Activated naive CD8-positive, alpha-beta T cell treated with anti-CD3 and anti-CD28 coated beads, Interleukin-2, amount 50 U/mL, for 24 hours (primary cell): ENCODE data around the gene CA9.
A peak's percentile ranks its signal among the peaks of the same experiment; 100 is the strongest.
"Not testable (repeated sequence)": the region's sequence is repeated elsewhere in the genome, so short reads cannot be mapped to it uniquely, and the experiment has no call there.

ENCODE experiments used
- ATAC-seq: fragments of 150-1000 bp; cut with Tn5 transposase; one replicate; pipeline ENCODE4 v1.10.0; 2021
- DNase-seq: peaks from one replicate; pipeline ENCODE4 v3.0.0; 2021
- H3K27ac Mint-ChIP-seq: one replicate; pipeline ENCODE4 v1.8.0; 2021; ENCODE audit warnings: mild to moderate bottlenecking, mixed read lengths
- H3K27me3 Mint-ChIP-seq: one replicate; pipeline ENCODE4 v1.8.0; 2021; ENCODE audit warnings: mixed read lengths
- H3K36me3 Mint-ChIP-seq: one replicate; pipeline ENCODE4 v1.8.0; 2021; ENCODE audit warnings: low read depth, mixed read lengths
- H3K4me1 Mint-ChIP-seq: one replicate; pipeline ENCODE4 v1.8.0; 2021; ENCODE audit warnings: mixed read lengths
- H3K4me3 Mint-ChIP-seq: one replicate; pipeline ENCODE4 v1.8.0; 2021; ENCODE audit warnings: mild to moderate bottlenecking, moderate library complexity, mixed read lengths
- H3K9me3 Mint-ChIP-seq: one replicate; pipeline ENCODE4 v1.8.0; 2021; ENCODE audit warnings: mixed read lengths

Gene CA9

GRCh38 chr9:35645736-35646135, 28.0 kb upstream of the CA9 start:
- H3K27ac Mint-ChIP-seq: peak overlapping the region; percentile 88
- H3K4me1 Mint-ChIP-seq: peaks cover 65% of the 10 kb centered on the region
- not testable (repeated sequence) for H3K9me3 Mint-ChIP-seq, DNase-seq, H3K27me3 Mint-ChIP-seq, ATAC-seq
- H3K4me3 Mint-ChIP-seq: peak overlapping the region; percentile 88
- peaks cover 18% of the 10 kb centered on the region for H3K36me3 Mint-ChIP-seq

GRCh38 chr9:35646153-35646532, 27.6 kb upstream of the CA9 start:
- Mint-ChIP-seq H3K4me1 (peaks cover 67% of the 10 kb centered on the region), H3K9me3 (no peaks in the 10 kb centered on the region), H3K4me3 (peak overlapping the region; percentile 88), H3K27ac (peak overlapping the region; percentile 88), H3K27me3 (no peaks in the 10 kb centered on the region), H3K36me3 (peaks cover 14% of the 10 kb centered on the region)
- peak; percentile 28 for DNase-seq
- no peak for ATAC-seq

- Mint-ChIP-seq H3K36me3 (peaks cover 10% of the 10 kb centered on the region), H3K4me3 (peak overlapping the region; percentile 88), H3K4me1 (peaks cover 67% of the 10 kb centered on the region), H3K27me3 (no peaks in the 10 kb centered on the region), H3K27ac (peak overlapping the region; percentile 94), H3K9me3 (no peaks in the 10 kb centered on the region)
- ATAC-seq: peak; percentile 88
- peak; percentile 94 for DNase-seq
These were observed 27.0 kb upstream of the CA9 start for GRCh38 chr9:35646533-35647265.

GRCh38 chr9:35649431-35650340, 24.0 kb upstream of the CA9 start:
- peaks cover 68% of the 10 kb centered on the region for H3K4me1 Mint-ChIP-seq
- DNase-seq (peak; percentile 57), ATAC-seq (no peak)
- no peaks in the 10 kb centered on the region for H3K9me3 Mint-ChIP-seq
- peak overlapping the region; percentile 94 for H3K27ac Mint-ChIP-seq
- peak overlapping the region; percentile 84 for H3K4me3 Mint-ChIP-seq
- no peaks in the 10 kb centered on the region for H3K36me3 Mint-ChIP-seq
- no peaks in the 10 kb centered on the region for H3K27me3 Mint-ChIP-seq

- H3K4me3 Mint-ChIP-seq: peak within 1 kb of the TSS; percentile 84
- peak within 1 kb of the TSS; percentile 94 for H3K27ac Mint-ChIP-seq
- ATAC-seq (peak; percentile 10), DNase-seq (peak; percentile 67)
- H3K36me3 Mint-ChIP-seq: no peaks in the 10 kb centered on the region
- H3K9me3 Mint-ChIP-seq: no peaks in the 10 kb centered on the region
- peaks cover 62% of the 10 kb centered on the region for H3K4me1 Mint-ChIP-seq
- H3K27me3 Mint-ChIP-seq: no peaks in the 10 kb centered on the region
These were observed 23.2 kb upstream of the CA9 start, which contains the start of gene SIT1 for GRCh38 chr9:35650341-35651158. Gene SIT1, minus strand, starts transcription at chr9:35650931. Its CDS starts 78 bp downstream, at chr9:35650853.

GRCh38 chr9:35651956-35652828, 21.5 kb upstream of the CA9 start:
- no peak for DNase-seq

GRCh38 chr9:35652829-35653209, 20.9 kb upstream of the CA9 start:
- Mint-ChIP-seq H3K27ac (no peak overlapping the region), H3K27me3 (peaks cover 2% of the 10 kb centered on the region), H3K4me3 (no peak overlapping the region), H3K9me3 (peaks cover 2% of the 10 kb centered on the region), H3K36me3 (peaks cover 2% of the 10 kb centered on the region), H3K4me1 (peaks cover 61% of the 10 kb centered on the region)
- no peak for DNase-seq
- ATAC-seq: no peak

More at GRCh38 chr9:35651956-35652828, 21.5 kb upstream of the CA9 start:
- ATAC-seq: no peak
- peaks cover 61% of the 10 kb centered on the region for H3K4me1 Mint-ChIP-seq
- no peak overlapping the region for H3K27ac Mint-ChIP-seq
- no peaks in the 10 kb centered on the region for H3K36me3 Mint-ChIP-seq
- no peak overlapping the region for H3K4me3 Mint-ChIP-seq
- H3K9me3 Mint-ChIP-seq: no peaks in the 10 kb centered on the region
- no peaks in the 10 kb centered on the region for H3K27me3 Mint-ChIP-seq

- Mint-ChIP-seq H3K27ac (no peak overlapping the region), H3K27me3 (peaks cover 5% of the 10 kb centered on the region)
These were observed 20.1 kb upstream of the CA9 start for GRCh38 chr9:35653611-35654010.

GRCh38 chr9:35656348-35656747, 17.4 kb upstream of the CA9 start:
- DNase-seq: no peak
- H3K36me3 Mint-ChIP-seq: peaks cover 24% of the 10 kb centered on the region
- H3K27ac Mint-ChIP-seq: peak overlapping the region; percentile 100
- peaks cover 4% of the 10 kb centered on the region for H3K9me3 Mint-ChIP-seq
- peaks cover 5% of the 10 kb centered on the region for H3K27me3 Mint-ChIP-seq
- no peak for ATAC-seq
- peak overlapping the region; percentile 86 for H3K4me3 Mint-ChIP-seq
- H3K4me1 Mint-ChIP-seq: peaks cover 62% of the 10 kb centered on the region

More at GRCh38 chr9:35653611-35654010, 20.1 kb upstream of the CA9 start:
- ATAC-seq (no peak), DNase-seq (no peak)
- Mint-ChIP-seq H3K4me3 (no peak overlapping the region), H3K36me3 (peaks cover 4% of the 10 kb centered on the region), H3K4me1 (peaks cover 55% of the 10 kb centered on the region), H3K9me3 (peaks cover 4% of the 10 kb centered on the region)

GRCh38 chr9:35656831-35657545, 16.7 kb upstream of the CA9 start:
- Mint-ChIP-seq H3K9me3 (peaks cover 4% of the 10 kb centered on the region), H3K4me1 (peaks cover 60% of the 10 kb centered on the region), H3K4me3 (peak overlapping the region; percentile 86), H3K27me3 (peaks cover 5% of the 10 kb centered on the region), H3K27ac (peak overlapping the region; percentile 100), H3K36me3 (peaks cover 28% of the 10 kb centered on the region)
- no peak for ATAC-seq
- no peak for DNase-seq

- peak within 1 kb of the TSS; percentile 86 for H3K4me3 Mint-ChIP-seq
- peaks cover 60% of the 10 kb centered on the region for H3K4me1 Mint-ChIP-seq
- H3K27ac Mint-ChIP-seq: peak within 1 kb of the TSS; percentile 100
- peaks cover 5% of the 10 kb centered on the region for H3K27me3 Mint-ChIP-seq
- peak; percentile 97 for ATAC-seq
- H3K9me3 Mint-ChIP-seq: peaks cover 4% of the 10 kb centered on the region
- H3K36me3 Mint-ChIP-seq: peaks cover 34% of the 10 kb centered on the region
- DNase-seq: peak; percentile 97
These were observed 16.1 kb upstream of the CA9 start, which contains the start of gene RMRP for GRCh38 chr9:35657546-35658136. Gene RMRP, minus strand, starts transcription at chr9:35658019.

GRCh38 chr9:35658137-35658967, 15.4 kb upstream of the CA9 start, which contains the start of gene CCDC107:
Gene CCDC107, plus strand, starts transcription at chr9:35658292. Its CDS starts 88 bp downstream, at chr9:35658380.
- peaks cover 5% of the 10 kb centered on the region for H3K27me3 Mint-ChIP-seq
- peak within 1 kb of the TSS; percentile 100 for H3K27ac Mint-ChIP-seq
- peaks cover 35% of the 10 kb centered on the region for H3K36me3 Mint-ChIP-seq
- peak within 1 kb of the TSS; percentile 86 for H3K4me3 Mint-ChIP-seq
- peaks cover 67% of the 10 kb centered on the region for H3K4me1 Mint-ChIP-seq
- peaks cover 4% of the 10 kb centered on the region for H3K9me3 Mint-ChIP-seq
- peak; percentile 86 for DNase-seq
- peak; percentile 57 for ATAC-seq
